CD4-positive, alpha-beta T cell (primary cell): ENCODE data around the gene BCDIN3D. TPM values are rescaled to one million over a fixed set of nuclear protein-coding genes. Genes with fewer than 3 reads are reported as not detected.
A peak's percentile ranks its signal among the peaks of the same experiment; 100 is the strongest.

ENCODE experiments used
- ATAC-seq: fragments of 200-7000 bp; cut with Tn5 transposase; one replicate; pipeline ENCODE4 v1.10.0; 2022; ENCODE audit warnings: mild to moderate bottlenecking; ENCODE audit not compliant: poor library complexity
- CTCF ChIA-PET: fragments of 350-600 bp; sonication (Branson Sonifier 250); formaldehyde crosslinking; loops from one replicate; lab custom pipeline; 2021; ENCODE audit warnings: antibody characterized with exemption, inconsistent platforms; lab: Charles Lee
- POLR2A ChIA-PET: fragments of 350-600 bp; sonication (Branson Sonifier 250); formaldehyde crosslinking; loops from one replicate; lab custom pipeline; 2021; ENCODE audit warnings: antibody characterized with exemption, inconsistent platforms; lab: Charles Lee
- DNase-seq, 14 experiments: peaks; one replicate each; pipeline ENCODE4 v3.0.0-alpha.2; 2013 to 2020; ENCODE audit warnings: mixed read lengths in 2 of 14
- H3K27ac ChIP-seq, 2 donors: one replicate each; pipeline versions ENCODE4 v1.5.1 to v1.7.0; 2013; ENCODE audit warnings: low read length in 2 of 2, low read depth in 1 of 2, mild to moderate bottlenecking in 1 of 2
- H3K27me3 ChIP-seq, 2 experiments: 1 replicate in 1 of 2; 2 replicates in 1 of 2; pipeline versions ENCODE4 v1.6.1 to v1.7.0; 2013; ENCODE audit warnings: low read length in 2 of 2, control low read depth in 1 of 2, mild to moderate bottlenecking in 1 of 2, moderate library complexity in 1 of 2; ENCODE audit not compliant: insufficient read depth in 2 of 2, control insufficient read depth in 1 of 2
- H3K36me3 ChIP-seq: one replicate; pipeline ENCODE4 v1.6.1; 2013; ENCODE audit warnings: low read length, control low read depth; ENCODE audit not compliant: insufficient read depth
- H3K4me1 ChIP-seq: one replicate; pipeline ENCODE4 v1.6.1; 2013; ENCODE audit warnings: low read length, control low read depth; ENCODE audit not compliant: insufficient read depth
- H3K4me3 ChIP-seq: one replicate; pipeline ENCODE4 v1.5.1; 2013; ENCODE audit warnings: mild to moderate bottlenecking, low read length, moderate library complexity
- H3K9me3 ChIP-seq, 2 experiments: 1 replicate in 1 of 2; 2 replicates in 1 of 2; pipeline versions ENCODE4 v1.6.1 to v1.7.0; 2013; ENCODE audit warnings: low read length in 2 of 2, mild to moderate bottlenecking in 2 of 2, control low read depth in 1 of 2, moderate library complexity in 1 of 2; ENCODE audit not compliant: control insufficient read depth in 1 of 2, insufficient read depth in 1 of 2
- H3K27ac Mint-ChIP-seq: one replicate; pipeline ENCODE4 v1.8.0; 2020; ENCODE audit warnings: mixed read lengths
- H3K27me3 Mint-ChIP-seq: one replicate; pipeline ENCODE4 v1.8.0; 2021; ENCODE audit warnings: mixed read lengths
- H3K36me3 Mint-ChIP-seq: one replicate; pipeline ENCODE4 v1.8.0; 2021; ENCODE audit warnings: low read depth, mixed read lengths
- H3K4me1 Mint-ChIP-seq: one replicate; pipeline ENCODE4 v1.8.0; 2021; ENCODE audit warnings: low read depth, mixed read lengths
- H3K4me3 Mint-ChIP-seq: one replicate; pipeline ENCODE4 v1.8.0; 2020; ENCODE audit warnings: mild to moderate bottlenecking, mixed read lengths
- H3K9me3 Mint-ChIP-seq: one replicate; pipeline ENCODE4 v1.8.0; 2020; ENCODE audit warnings: mixed read lengths
- CTCF ChIP-seq: fragments of 200-600 bp; IDR thresholded peaks from one replicate; pipeline ENCODE4 v1.8.0; 2022; ENCODE audit warnings: antibody characterized with exemption, mild to moderate bottlenecking
- intact Hi-C, 2 experiments: fragments of 100-400 bp; cut with DNase I in 1 of 2; cut with micrococcal nuclease in 1 of 2; formaldehyde crosslinking; loops; one replicate each; pipeline versions ENCODE4 v1.15.1 to v1.9.0; 2023 to 2025; cut with DNase I, micrococcal nuclease
- total RNA-seq, 174 experiments: library from RNA in 2 of 174; stranded (reverse) in 2 of 174; gene quantifications; one replicate each; pipeline ENCODE4 v1.2.3 and lab custom pipeline; 2021 to 2026

The BCDIN3D gene
- total RNA-seq, 2 experiments from 2014 or later = 2.8 to 3.9 TPM

- Mint-ChIP-seq H3K9me3 (no peaks in the 10 kb centered on the region), H3K36me3 (peaks cover 8% of the 10 kb centered on the region), H3K27me3 (peaks cover 4% of the 10 kb centered on the region), H3K4me3 (peak overlapping the region; percentile 90), H3K27ac (peak overlapping the region; percentile 88), H3K4me1 (peaks cover 41% of the 10 kb centered on the region)
- ATAC-seq (no peak), DNase-seq (no peak)
- TF ChIP-seq CTCF = no peak
- Histone ChIP-seq H3K4me1 (peaks cover 34% of the 10 kb centered on the region), H3K27ac (no peak overlapping the region), H3K9me3 (no peaks in the 10 kb centered on the region), H3K27me3 (no peaks in the 10 kb centered on the region), H3K36me3 (no peaks in the 10 kb centered on the region), H3K4me3 (no peak overlapping the region)
- intact Hi-C loops = loop anchor here (1.0 to 10.0 kb wide), 4 partner anchors 16 to 217 kb away; partner anchors contain the start of genes NCKAP5L (in 1 of the 2), RACGAP1 (in 1 of the 2) and TMBIM6 (in 1 of the 2)
- ChIA-PET POLR2A (interaction anchor here (0.7 to 3.2 kb wide), 8 partner anchors 8 to 268 kb away, joined by 4 to 33 read pairs (median 10); partner anchors contain the start of genes COX14, NCKAP5L and TMBIM6), CTCF (interaction anchor here (0.9 to 1.5 kb wide), 2 partner anchors 66 to 103 kb away, joined by 4 read pairs; partner anchors contain the start of gene TMBIM6)
Measured at GRCh38 chr12:49843876-49844437, 1.1 kb upstream of the BCDIN3D start.

GRCh38 chr12:49843411-49843810 lies 505 bp upstream of the BCDIN3D start:
- H3K36me3 Mint-ChIP-seq = peaks cover 8% of the 10 kb centered on the region
- peak in 1 of 14 experiments; percentile 36 for DNase-seq
- ChIA-PET CTCF (interaction anchor here (0.9 to 1.5 kb wide), 3 partner anchors 16 to 102 kb away, joined by 4 read pairs; partner anchors contain the start of genes NCKAP5L and TMBIM6), POLR2A (interaction anchor here (0.6 to 3.2 kb wide), 16 partner anchors 8 to 477 kb away, joined by 4 to 33 read pairs (median 7); partner anchors contain the start of genes COX14, NCKAP5L, PRPF40B and SPATS2)
- peaks cover 34% of the 10 kb centered on the region for H3K4me1 ChIP-seq
- H3K4me1 Mint-ChIP-seq = peaks cover 43% of the 10 kb centered on the region
- no peaks in the 10 kb centered on the region for H3K9me3 Mint-ChIP-seq
- no peak for TF ChIP-seq CTCF
- peak overlapping the region; percentile 83 for H3K4me3 ChIP-seq
- peak overlapping the region; percentile 80 to 85 for H3K27ac ChIP-seq
- no peaks in the 10 kb centered on the region for H3K27me3 ChIP-seq
- peak overlapping the region; percentile 88 for H3K27ac Mint-ChIP-seq
- no peak for ATAC-seq
- no peaks in the 10 kb centered on the region for H3K9me3 ChIP-seq
- intact Hi-C loops = loop anchor here (1.0 to 10.0 kb wide), 4 partner anchors 15 to 216 kb away; partner anchors contain the start of genes NCKAP5L (in 1 of the 2), RACGAP1 (in 1 of the 2) and TMBIM6 (in 1 of the 2)
- no peaks in the 10 kb centered on the region for H3K27me3 Mint-ChIP-seq
- H3K36me3 ChIP-seq = peaks cover 2% of the 10 kb centered on the region
- H3K4me3 Mint-ChIP-seq = peak overlapping the region; percentile 90

- Histone ChIP-seq H3K9me3 (no peaks in the 10 kb centered on the region), H3K4me3 (no peak overlapping the region), H3K27ac (no peak overlapping the region), H3K27me3 (no peaks in the 10 kb centered on the region), H3K4me1 (peaks cover 25% of the 10 kb centered on the region), H3K36me3 (peaks cover 6% of the 10 kb centered on the region)
- CTCF ChIA-PET = interaction anchor here (0.6 to 3.7 kb wide), 18 partner anchors 11 to 302 kb away, joined by 3 to 22 read pairs (median 4); partner anchors contain the start of gene TMBIM6
- no peaks in the 10 kb centered on the region for H3K9me3 Mint-ChIP-seq
- peak; percentile 75 for TF ChIP-seq CTCF
- POLR2A ChIA-PET = interaction anchor here (0.9 to 3.8 kb wide), 5 partner anchors 10 to 166 kb away, joined by 3 to 19 read pairs (median 3); partner anchors contain the start of genes NCKAP5L and TMBIM6
- ATAC-seq = peak; percentile 28
- peak overlapping the region; percentile 78 for H3K4me3 Mint-ChIP-seq
- no peak overlapping the region for H3K27ac Mint-ChIP-seq
- H3K4me1 Mint-ChIP-seq = peaks cover 36% of the 10 kb centered on the region
- DNase-seq = peak in 8 of 14 experiments; percentile 17 to 72 (median 40)
- H3K36me3 Mint-ChIP-seq = peaks cover 8% of the 10 kb centered on the region
- intact Hi-C loops = loop anchor here (1.0 to 5.0 kb wide), 5 partner anchors 63 to 202 kb away; partner anchors contain the start of gene TMBIM6 (in 1 of the 2)
- no peaks in the 10 kb centered on the region for H3K27me3 Mint-ChIP-seq
Measured at GRCh38 chr12:49838973-49839633, 3.8 kb downstream of the BCDIN3D start.
